HG03342 (cell line): ENCODE measurements around the gene VEGFA.

ENCODE experiments used
- ATAC-seq: cut with Tn5 transposase; IDR thresholded peaks from one replicate; pipeline ENCODE4 v1.9.1; 2021; ENCODE audit warnings: mild to moderate bottlenecking, moderate library complexity; ENCODE audit not compliant: unreplicated experiment

The VEGFA gene

DNA sequence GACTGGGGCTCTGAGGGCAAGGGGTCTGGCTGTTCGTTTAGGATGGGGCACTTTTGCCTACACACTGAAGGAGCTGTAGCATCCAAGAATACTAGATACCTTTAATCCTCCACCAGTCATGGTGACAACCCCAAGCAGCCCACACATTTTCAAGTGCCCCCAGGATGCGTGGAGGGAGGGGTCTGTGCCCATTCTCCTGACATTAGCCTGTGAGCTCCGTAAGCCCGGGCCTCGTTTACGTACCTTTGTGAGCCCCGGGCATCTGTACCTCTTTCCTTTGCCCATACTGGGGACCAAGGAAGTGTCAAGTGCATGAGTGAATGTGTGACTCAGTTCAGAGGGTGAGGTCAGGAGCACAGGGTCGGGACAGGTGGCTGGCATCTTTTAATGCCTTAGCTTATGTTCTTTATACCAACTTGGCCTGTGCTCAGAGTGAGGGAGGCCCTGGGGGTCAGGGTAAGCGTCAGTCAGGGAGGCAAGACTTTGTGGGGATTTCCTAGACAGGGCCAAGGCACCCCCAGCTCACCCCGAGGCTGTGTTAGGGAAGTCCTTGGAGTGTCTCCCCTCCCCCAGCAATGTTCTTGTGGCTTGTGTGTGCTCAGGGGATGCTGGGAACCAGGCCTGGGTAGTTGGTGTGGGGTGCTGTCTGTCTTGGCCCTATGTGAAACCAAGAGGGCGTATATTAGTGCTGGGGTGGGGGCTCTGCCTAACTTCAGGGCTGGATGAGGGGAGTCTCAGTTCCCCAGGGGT lies 12.9 kb downstream of the VEGFA start:
- no peak for ATAC-seq

- ATAC-seq: no peak
Measured at GRCh38 chr6:43784049-43784855, 14.2 kb downstream of the VEGFA start.

GRCh38 chr6:43785220-43785752 lies 15.3 kb downstream of the VEGFA start:
- no peak for ATAC-seq

GRCh38 chr6:43785904-43786303 lies 15.9 kb downstream of the VEGFA start:
- ATAC-seq: no peak

GRCh38 chr6:43786664-43787329 lies 16.8 kb downstream of the VEGFA start:
- no peak for ATAC-seq

GRCh38 chr6:43788301-43788700 lies 18.3 kb downstream of the VEGFA start:
- ATAC-seq: no peak

DNA sequence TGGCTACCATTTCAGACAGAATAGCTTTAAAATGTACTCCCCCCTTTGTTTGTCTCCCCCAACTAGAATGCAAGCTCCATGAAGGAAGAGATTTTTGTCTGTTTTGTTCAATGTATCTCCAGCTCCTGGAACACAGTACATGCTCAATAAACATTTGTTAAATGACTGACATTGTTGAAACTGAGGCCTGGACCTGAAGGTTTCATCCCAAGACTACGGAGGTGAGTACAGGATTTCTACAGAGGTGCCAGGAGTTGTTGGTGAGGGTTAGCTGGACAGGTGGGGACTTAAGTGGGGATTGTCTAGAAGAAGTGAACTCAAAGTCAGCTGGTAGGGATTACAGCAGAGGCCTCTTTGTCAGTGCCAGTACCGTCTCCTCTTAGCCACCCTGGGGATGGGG lies 19.4 kb downstream of the VEGFA start:
- no peak for ATAC-seq

DNA sequence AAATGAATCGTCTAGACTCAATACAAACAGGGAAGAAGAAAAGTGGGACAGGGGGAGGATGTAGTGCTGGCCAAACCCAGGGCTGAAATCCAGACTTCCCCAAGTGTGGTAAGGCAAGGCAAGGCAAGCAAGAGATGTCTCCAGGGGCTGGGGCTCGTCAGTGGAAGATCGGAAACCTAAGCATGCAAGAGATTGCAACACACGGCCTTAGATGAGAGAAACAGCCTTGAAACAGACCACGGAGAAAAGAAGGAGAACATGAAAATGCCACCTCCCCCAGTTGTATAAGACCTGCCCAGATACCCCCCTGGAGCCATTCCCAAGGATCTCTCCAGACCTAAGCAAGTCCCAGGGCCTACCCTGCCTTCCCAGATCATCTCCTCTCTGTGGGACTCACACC lies 20.0 kb downstream of the VEGFA start:
- no peak for ATAC-seq

- no peak for ATAC-seq
Measured at GRCh38 chr6:43791745-43792422, 21.9 kb downstream of the VEGFA start.

GRCh38 chr6:43793154-43793874 lies 23.3 kb downstream of the VEGFA start:
- ATAC-seq: no peak

DNA sequence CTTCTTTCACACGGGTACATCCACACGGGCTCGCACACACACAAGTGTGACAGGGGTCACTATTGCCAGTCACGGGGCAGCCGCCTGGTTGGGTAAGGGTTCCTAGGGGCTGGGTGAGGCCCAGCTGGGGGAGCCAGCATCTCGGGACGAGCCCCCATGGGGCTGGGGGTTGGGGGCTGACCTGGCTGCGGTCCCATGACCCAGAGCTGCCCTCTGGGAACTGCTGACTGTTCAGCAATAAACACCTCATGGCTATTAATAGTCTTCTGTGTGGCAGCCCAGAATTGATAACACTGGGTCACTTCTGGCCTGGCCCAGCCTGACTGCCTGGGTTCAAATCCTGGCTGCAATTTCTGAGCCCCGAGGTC lies 23.8 kb downstream of the VEGFA start:
- no peak for ATAC-seq

DNA sequence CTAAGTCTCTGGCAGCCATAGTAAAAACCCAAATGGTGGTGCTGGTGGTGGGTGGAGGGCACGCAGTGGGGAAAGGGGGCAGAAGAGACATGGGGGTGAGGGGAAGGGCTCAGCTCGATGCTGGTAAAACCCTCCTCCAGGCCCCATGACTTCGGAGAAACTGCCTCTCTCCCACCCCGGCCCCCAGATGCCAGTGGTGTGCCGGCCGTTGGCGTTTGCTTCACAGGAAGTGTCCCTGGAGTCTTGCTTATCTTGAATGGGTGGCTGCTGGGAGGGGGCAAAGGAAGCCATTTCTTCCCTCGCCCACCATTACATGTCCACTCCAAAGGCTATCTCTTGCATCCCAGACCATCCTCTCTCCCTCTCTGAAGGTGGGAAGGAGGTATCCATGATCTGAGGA lies 25.4 kb downstream of the VEGFA start:
- no peak for ATAC-seq

- no peak for ATAC-seq
Measured at GRCh38 chr6:43796168-43796567, 26.2 kb downstream of the VEGFA start.

- no peak for ATAC-seq
Measured at GRCh38 chr6:43796903-43797890, 27.2 kb downstream of the VEGFA start.

GRCh38 chr6:43797919-43798318 lies 27.9 kb downstream of the VEGFA start:
- ATAC-seq: no peak

DNA sequence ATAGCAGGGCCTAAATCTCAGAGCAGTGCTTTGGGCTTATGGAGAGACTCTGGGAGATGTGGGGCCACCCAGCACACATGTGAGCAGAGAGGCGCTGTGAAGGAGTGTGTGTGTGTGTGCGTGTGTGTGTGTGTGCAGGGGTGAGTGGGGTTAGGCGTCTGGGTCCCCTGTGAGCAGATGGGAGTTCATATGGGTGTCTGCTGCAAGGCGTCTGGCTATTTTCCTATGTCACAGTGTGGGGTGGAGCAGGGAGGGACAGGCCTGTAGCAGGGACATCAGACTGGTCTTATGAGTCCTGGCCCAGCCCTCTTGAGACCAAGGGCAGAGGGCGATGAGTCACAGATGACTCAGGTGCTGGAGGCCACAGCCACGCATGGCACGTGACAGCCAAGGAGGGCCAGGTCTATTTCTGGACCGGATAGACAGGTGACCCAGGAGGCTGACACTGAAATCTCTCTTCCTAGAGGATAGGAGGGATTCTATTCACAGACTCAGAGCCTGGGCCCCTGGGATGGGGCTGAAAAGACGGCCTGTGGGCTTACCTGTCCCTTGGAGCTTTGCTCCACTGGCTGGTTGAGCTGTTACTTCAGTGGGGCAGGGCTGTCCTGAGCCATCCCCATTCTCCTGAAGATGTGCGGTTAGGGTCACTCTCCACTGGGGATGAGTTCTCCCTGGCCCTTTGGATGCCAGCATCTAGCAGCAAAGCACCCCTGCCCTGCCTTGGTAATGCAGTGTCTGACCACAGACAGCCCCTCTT lies 28.9 kb downstream of the VEGFA start:
- ATAC-seq: no peak

- ATAC-seq: no peak
Measured at GRCh38 chr6:43799551-43800297, 29.7 kb downstream of the VEGFA start.

DNA sequence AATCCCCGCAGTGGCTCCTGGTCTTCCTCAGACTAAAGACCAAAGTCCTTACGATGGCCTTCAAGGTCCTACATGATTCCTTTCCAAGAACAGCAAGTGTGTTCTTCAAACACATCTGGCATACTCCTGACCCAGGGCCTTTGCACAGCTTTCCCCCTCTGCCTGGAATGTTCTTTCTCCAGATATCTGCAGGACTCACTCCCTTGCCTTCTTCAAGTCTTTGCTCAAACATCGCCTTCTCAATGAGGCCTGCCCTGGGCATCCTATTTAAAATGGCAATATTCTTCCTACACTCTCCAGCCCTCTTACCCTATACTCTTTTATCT lies 30.2 kb downstream of the VEGFA start:
- ATAC-seq: no peak
